CD14-positive monocyte (primary cell): ENCODE measurements around the gene EPHB4. TPM values are rescaled to one million over a fixed set of nuclear protein-coding genes. Genes with fewer than 3 reads are reported as not detected.
A peak's percentile ranks its signal among the peaks of the same experiment; 100 is the strongest.
"Not testable (repeated sequence)": the region's sequence is repeated elsewhere in the genome, so short reads cannot be mapped to it uniquely, and the experiment has no call there.

Experiments
- DNase-seq, 3 donors: peaks; one replicate each; pipeline ENCODE4 v3.0.0-alpha.2; 2011 to 2022
- H2AFZ ChIP-seq: 2 replicates; pipeline ENCODE4 v1.6.0; 2012; ENCODE audit warnings: mild to moderate bottlenecking, low read depth, low read length, inconsistent platforms; ENCODE audit not compliant: insufficient read depth, poor library complexity, severe bottlenecking
- H3K27ac ChIP-seq, 2 donors: 1 replicate in 1 of 2; 2 replicates in 1 of 2; pipeline ENCODE4 v1.5.1; 2012 to 2013; ENCODE audit warnings: low read length in 2 of 2, control low read depth in 1 of 2, inconsistent platforms in 1 of 2, low read depth in 1 of 2, mild to moderate bottlenecking in 1 of 2
- H3K27me3 ChIP-seq, 2 donors: one replicate each; pipeline versions ENCODE4 v1.6.0 to v1.6.1; 2011 to 2013; ENCODE audit warnings: low read length in 2 of 2; ENCODE audit not compliant: control insufficient read depth in 2 of 2, insufficient read depth in 2 of 2
- H3K36me3 ChIP-seq, 2 donors: replicated peaks in 1 of 2; 1 replicate in 1 of 2; 2 replicates in 1 of 2; pipeline versions ENCODE4 v1.5.1 to v1.6.1; 2012 to 2013; ENCODE audit warnings: low read length in 2 of 2, control low read depth in 1 of 2, inconsistent platforms in 1 of 2, mild to moderate bottlenecking in 1 of 2; ENCODE audit not compliant: insufficient read depth in 2 of 2, control insufficient read depth in 1 of 2
- H3K4me1 ChIP-seq, 2 donors: 1 replicate in 1 of 2; 2 replicates in 1 of 2; pipeline versions ENCODE4 v1.5.1 to v1.6.1; 2012 to 2013; ENCODE audit warnings: low read length in 2 of 2, control low read depth in 1 of 2, inconsistent platforms in 1 of 2, mild to moderate bottlenecking in 1 of 2, moderate library complexity in 1 of 2; ENCODE audit not compliant: insufficient read depth in 2 of 2, control insufficient read depth in 1 of 2
- H3K4me2 ChIP-seq: replicated peaks from 2 replicates; pipeline ENCODE3; 2012; ENCODE audit warnings: low read length, moderate library complexity, mild to moderate bottlenecking; ENCODE audit not compliant: poor library complexity, severe bottlenecking; ENCODE audit errors: extremely low read depth
- H3K4me3 ChIP-seq, 3 experiments: fragments of 200-600 bp in 1 of 3; sonication (generic) in 1 of 3; replicated peaks in 1 of 3; 1 replicate in 2 of 3; 2 replicates in 1 of 3; pipeline ENCODE4 v1.5.1; 2011 to 2013; ENCODE audit warnings: low read length in 3 of 3, mild to moderate bottlenecking in 3 of 3, control low read depth in 2 of 3, low read depth in 2 of 3, inconsistent platforms in 1 of 3, moderate library complexity in 1 of 3
- H3K79me2 ChIP-seq: 2 replicates; pipeline ENCODE4 v1.6.0; 2012; ENCODE audit warnings: mild to moderate bottlenecking, control low read depth, inconsistent platforms, low read length, moderate library complexity; ENCODE audit not compliant: insufficient read depth
- H3K9ac ChIP-seq: 2 replicates; pipeline ENCODE4 v1.6.0; 2017; ENCODE audit warnings: low read length, mild to moderate bottlenecking; ENCODE audit not compliant: insufficient read depth, poor library complexity, severe bottlenecking
- H3K9me3 ChIP-seq, 2 donors: replicated peaks in 1 of 2; 1 replicate in 1 of 2; 2 replicates in 1 of 2; pipeline versions ENCODE4 v1.5.1 to v1.6.1; 2012 to 2013; ENCODE audit warnings: low read length in 2 of 2, control low read depth in 1 of 2; ENCODE audit not compliant: control insufficient read depth in 1 of 2, insufficient read depth in 1 of 2
- H4K20me1 ChIP-seq: 2 replicates; pipeline ENCODE4 v1.6.0; 2012; ENCODE audit warnings: mild to moderate bottlenecking, low read length, control low read depth, moderate library complexity; ENCODE audit not compliant: insufficient read depth
- H3K27ac Mint-ChIP-seq, 7 donors: one replicate each; pipeline ENCODE4 v1.8.0; 2020; ENCODE audit warnings: mild to moderate bottlenecking in 7 of 7, mixed read lengths in 7 of 7, moderate library complexity in 6 of 7, inconsistent platforms in 2 of 7
- H3K27me3 Mint-ChIP-seq, 3 donors: one replicate each; pipeline ENCODE4 v1.8.0; 2021 to 2022; ENCODE audit warnings: low read depth in 3 of 3, mild to moderate bottlenecking in 3 of 3, mixed read lengths in 3 of 3, moderate library complexity in 3 of 3, inconsistent platforms in 1 of 3
- H3K36me3 Mint-ChIP-seq, 2 donors: one replicate each; pipeline ENCODE4 v1.8.0; 2020; ENCODE audit warnings: mixed read lengths in 2 of 2, inconsistent platforms in 1 of 2, mild to moderate bottlenecking in 1 of 2
- H3K4me1 Mint-ChIP-seq: one replicate; pipeline ENCODE4 v1.8.0; 2020; ENCODE audit warnings: mild to moderate bottlenecking, mixed read lengths
- H3K4me3 Mint-ChIP-seq, 2 donors: one replicate each; pipeline ENCODE4 v1.8.0; 2020; ENCODE audit warnings: mild to moderate bottlenecking in 2 of 2, mixed read lengths in 2 of 2, moderate library complexity in 1 of 2
- H3K9me3 Mint-ChIP-seq, 7 donors: one replicate each; pipeline ENCODE4 v1.8.0; 2020 to 2022; ENCODE audit warnings: mixed read lengths in 7 of 7, mild to moderate bottlenecking in 6 of 7, moderate library complexity in 6 of 7, inconsistent platforms in 2 of 7
- WGBS: methylation state at CpG from one replicate; pipeline ENCODE4 v1.1.5; 2013; ENCODE audit warnings: missing lambda C conversion rate; ENCODE audit not compliant: insufficient coverage; 5-methylcytosine and 5-hydroxymethylcytosine counted together
- intact Hi-C, 2 donors: fragments of 100-400 bp; cut with micrococcal nuclease; formaldehyde crosslinking; loops; one replicate each; pipeline versions ENCODE4 v1.15.0 to v1.15.1; 2023
- polyA plus RNA-seq, 3 donors: library from polyadenylated mRNA; depleted of rRNA in 1 of 3; unstranded in 2 of 3; stranded (reverse) in 1 of 3; fragments of 300-500 nt in 2 of 3; fragments of >200 nt in 1 of 3; fragmentation: Illumina TruSeq in 2 of 3; gene quantifications; 1 replicate in 2 of 3; 2 replicates in 1 of 3; pipeline ENCODE4 v1.2.3, GENCODE V29; 2012 to 2021
- TF ChIP-seq, protein P1 (sequence below): fragments of 200-600 bp; IDR thresholded peaks from one replicate; pipeline ENCODE4 v1.8.0; 2022; ENCODE audit warnings: antibody characterized with exemption, mild to moderate bottlenecking

EPHB4 gene
- polyA plus RNA-seq, 3 donors, result 5.0 to 6.5 (median 5.7) TPM

- 98% methylated on average over 8 of the region's 10 CpGs for WGBS
- H3K36me3 Mint-ChIP-seq, result peaks cover 45 to 67% of the 10 kb centered on the region in 2 donors
- Histone ChIP-seq H3K36me3 (peaks cover 50 to 61% of the 10 kb centered on the region in 2 donors), H3K27me3 (peaks cover 0 to 2% of the 10 kb centered on the region in 2 donors), H3K4me3 (no peak overlapping the region), H2AFZ (no peak overlapping the region), H3K79me2 (peaks cover 85% of the 10 kb centered on the region), H3K9ac (no peak overlapping the region), H3K4me2 (no peak overlapping the region), H3K9me3 (no peaks in the 10 kb centered on the region), H3K27ac (peak overlapping the region in 1 of 2 donors; percentile 20), H3K4me1 (peaks cover 25 to 41% of the 10 kb centered on the region in 2 donors), H4K20me1 (peaks cover 84% of the 10 kb centered on the region)
- peaks cover 0 to 1% (median 0%) of the 10 kb centered on the region in 3 donors for H3K27me3 Mint-ChIP-seq
- H3K4me3 Mint-ChIP-seq, result no peak overlapping the region
- intact Hi-C loops, result loop anchor here in 1 of 2 donors (10.0 kb wide), 1 partner anchor 131 kb away; the partner anchor contains the start of gene EPO
- no peaks in the 10 kb centered on the region for H3K9me3 Mint-ChIP-seq
- TF ChIP-seq, protein P1, sequence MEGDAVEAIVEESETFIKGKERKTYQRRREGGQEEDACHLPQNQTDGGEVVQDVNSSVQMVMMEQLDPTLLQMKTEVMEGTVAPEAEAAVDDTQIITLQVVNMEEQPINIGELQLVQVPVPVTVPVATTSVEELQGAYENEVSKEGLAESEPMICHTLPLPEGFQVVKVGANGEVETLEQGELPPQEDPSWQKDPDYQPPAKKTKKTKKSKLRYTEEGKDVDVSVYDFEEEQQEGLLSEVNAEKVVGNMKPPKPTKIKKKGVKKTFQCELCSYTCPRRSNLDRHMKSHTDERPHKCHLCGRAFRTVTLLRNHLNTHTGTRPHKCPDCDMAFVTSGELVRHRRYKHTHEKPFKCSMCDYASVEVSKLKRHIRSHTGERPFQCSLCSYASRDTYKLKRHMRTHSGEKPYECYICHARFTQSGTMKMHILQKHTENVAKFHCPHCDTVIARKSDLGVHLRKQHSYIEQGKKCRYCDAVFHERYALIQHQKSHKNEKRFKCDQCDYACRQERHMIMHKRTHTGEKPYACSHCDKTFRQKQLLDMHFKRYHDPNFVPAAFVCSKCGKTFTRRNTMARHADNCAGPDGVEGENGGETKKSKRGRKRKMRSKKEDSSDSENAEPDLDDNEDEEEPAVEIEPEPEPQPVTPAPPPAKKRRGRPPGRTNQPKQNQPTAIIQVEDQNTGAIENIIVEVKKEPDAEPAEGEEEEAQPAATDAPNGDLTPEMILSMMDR, result no peak
- H3K4me1 Mint-ChIP-seq, result peaks cover 40% of the 10 kb centered on the region
- H3K27ac Mint-ChIP-seq, result no peak overlapping the region
- DNase-seq, result no peak
Observed at GRCh38 chr7:100855515-100855914, 28.2 kb upstream of the EPHB4 start.

DNA sequence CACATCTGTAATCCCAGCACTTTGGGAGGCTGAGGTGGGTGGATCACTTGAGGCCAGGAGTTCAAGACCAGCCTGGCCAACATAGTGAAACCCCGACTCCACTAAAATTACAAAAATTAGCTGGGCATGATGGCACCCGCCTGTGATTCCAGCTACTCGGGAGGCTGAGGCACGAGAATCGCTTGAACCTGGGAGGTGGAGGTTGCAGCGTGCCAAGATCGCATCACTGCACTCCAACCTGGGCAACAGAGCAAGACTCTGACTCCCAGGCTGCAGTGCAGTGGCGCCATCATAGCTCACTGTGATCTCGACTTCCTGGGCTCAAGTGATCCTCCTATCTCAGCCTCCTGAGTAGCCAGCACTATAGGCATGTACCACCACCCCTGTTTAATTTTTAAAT is 27.6 kb upstream of the EPHB4 start:
- H2AFZ ChIP-seq, H3K9ac ChIP-seq, H3K27me3 ChIP-seq, H3K9me3 Mint-ChIP-seq, H3K27ac Mint-ChIP-seq, H3K4me3 Mint-ChIP-seq, H3K27ac ChIP-seq, H3K4me3 ChIP-seq, H3K27me3 Mint-ChIP-seq, DNase-seq, H3K9me3 ChIP-seq: not testable (repeated sequence)
- Histone ChIP-seq H4K20me1 (peaks cover 78% of the 10 kb centered on the region), H3K4me2 (peak overlapping the region; percentile 89), H3K79me2 (peaks cover 79% of the 10 kb centered on the region), H3K4me1 (peaks cover 25 to 41% of the 10 kb centered on the region in 2 donors), H3K36me3 (peaks cover 44 to 55% of the 10 kb centered on the region in 2 donors)
- WGBS, result 98% methylated on average over 6 of the region's 9 CpGs
- Mint-ChIP-seq H3K36me3 (peaks cover 38 to 61% of the 10 kb centered on the region in 2 donors), H3K4me1 (peaks cover 40% of the 10 kb centered on the region)
- intact Hi-C loops, result loop anchor here (5.0 to 10.0 kb wide), 3 partner anchors 130 to 158 kb away; partner anchors contain the start of genes EPO (in 1 of the 2) and POP7 (in 1 of the 2)
